IMR-90 (cell line): ENCODE measurements around the gene TNS1. TPM values are rescaled to one million over a fixed set of nuclear protein-coding genes. Genes with fewer than 3 reads are reported as not detected.

Experiments used
- ATAC-seq: fragments of 200-7000 bp; cut with Tn5 transposase; 2 replicates; pipeline ENCODE4 v1.9.1; 2020; ENCODE audit warnings: low read depth, mild to moderate bottlenecking, moderate library complexity
- BruUV-seq: library from RNA; stranded (reverse); fragments of 400-500 nt; replicated peaks from 2 replicates; lab custom pipeline; 2021; lab: Mats Ljungman, UMichigan
- CTCF ChIA-PET: fragments of 300-600 bp; formaldehyde crosslinking; extraction: SDS; loops from one replicate; lab custom pipeline; 2021; ENCODE audit warnings: antibody characterized with exemption; lab: Yijun Ruan, JAX
- POLR2A ChIA-PET: fragments of 300-600 bp; sonication (Branson Sonifier 250); formaldehyde crosslinking; loops from one replicate; lab custom pipeline; 2022; ENCODE audit warnings: antibody characterized with exemption; ENCODE audit not compliant: unreplicated experiment; lab: Charles Lee
- DNase-seq: peaks from one replicate; pipeline ENCODE4 v3.0.0; 2013
- H2AFZ ChIP-seq: replicated peaks from 2 replicates; pipeline ENCODE3; 2013; ENCODE audit warnings: low read length, mild to moderate bottlenecking; ENCODE audit not compliant: poor library complexity
- H2AK5ac ChIP-seq: 2 replicates; pipeline ENCODE4 v1.6.1; 2013; ENCODE audit warnings: low read depth, low read length, inconsistent platforms
- H2AK9ac ChIP-seq: replicated peaks from 2 replicates; pipeline ENCODE3; 2013; ENCODE audit warnings: mild to moderate bottlenecking, low read depth, low read length, moderate library complexity; ENCODE audit not compliant: poor library complexity
- H2BK120ac ChIP-seq: 2 replicates; pipeline ENCODE4 v1.6.1; 2013; ENCODE audit warnings: low read depth, low read length, inconsistent platforms
- H2BK15ac ChIP-seq: 3 replicates; pipeline ENCODE4 v1.6.1; 2013; ENCODE audit warnings: low read depth, low read length, inconsistent platforms
- H2BK20ac ChIP-seq: 2 replicates; pipeline ENCODE4 v1.6.1; 2013; ENCODE audit warnings: low read depth, mild to moderate bottlenecking, inconsistent platforms, low read length, moderate library complexity
- H2BK5ac ChIP-seq: 2 replicates; pipeline ENCODE4 v1.6.1; 2013; ENCODE audit warnings: mild to moderate bottlenecking, low read depth, low read length, inconsistent platforms; ENCODE audit not compliant: poor library complexity, severe bottlenecking
- H3K14ac ChIP-seq: replicated peaks from 2 replicates; pipeline ENCODE4 v1.6.1; 2013; ENCODE audit warnings: low read depth, low read length, inconsistent platforms
- H3K18ac ChIP-seq: 2 replicates; pipeline ENCODE4 v1.6.1; 2013; ENCODE audit warnings: low read depth, low read length, control low read depth
- H3K23ac ChIP-seq: 2 replicates; pipeline ENCODE4 v1.6.1; 2013; ENCODE audit warnings: low read depth, low read length, inconsistent platforms
- H3K27ac ChIP-seq: 2 replicates; pipeline ENCODE4 v1.5.1; 2013; ENCODE audit warnings: mild to moderate bottlenecking, control low read depth, low read length; ENCODE audit not compliant: insufficient read depth
- H3K27me3 ChIP-seq: 2 replicates; pipeline ENCODE4 v1.6.1; 2013; ENCODE audit warnings: low read length; ENCODE audit not compliant: control insufficient read depth, insufficient read depth
- H3K36me3 ChIP-seq: 2 replicates; pipeline ENCODE4 v1.6.1; 2013; ENCODE audit warnings: low read length, mixed read lengths; ENCODE audit not compliant: control insufficient read depth, insufficient read depth
- H3K4ac ChIP-seq: 2 replicates; pipeline ENCODE4 v1.6.1; 2013; ENCODE audit warnings: low read depth, low read length, inconsistent platforms
- H3K4me1 ChIP-seq: 2 replicates; pipeline ENCODE4 v1.6.1; 2013; ENCODE audit warnings: low read length, mixed read lengths; ENCODE audit not compliant: control insufficient read depth, insufficient read depth
- H3K4me2 ChIP-seq: 2 replicates; pipeline ENCODE4 v1.6.1; 2013; ENCODE audit warnings: low read depth, mild to moderate bottlenecking, control low read depth, low read length, moderate library complexity
- H3K4me3 ChIP-seq: 2 replicates; pipeline ENCODE4 v1.5.1; 2013; ENCODE audit warnings: low read depth, mild to moderate bottlenecking, control low read depth, low read length, moderate library complexity; ENCODE audit not compliant: insufficient read depth
- H3K56ac ChIP-seq: 2 replicates; pipeline ENCODE4 v1.6.1; 2013; ENCODE audit warnings: low read length, inconsistent platforms; ENCODE audit not compliant: insufficient read depth; ENCODE audit errors: extremely low read depth
- H3K79me1 ChIP-seq, 2 experiments: 2 replicates each; pipeline ENCODE4 v1.6.1; 2013; ENCODE audit warnings: low read length in 2 of 2, inconsistent platforms in 1 of 2, low read depth in 1 of 2
- H3K9ac ChIP-seq: 2 replicates; pipeline ENCODE4 v1.6.1; 2013; ENCODE audit warnings: low read depth, low read length, control low read depth
- H3K9me1 ChIP-seq: 2 replicates; pipeline ENCODE4 v1.6.1; 2013; ENCODE audit warnings: low read length, inconsistent platforms; ENCODE audit not compliant: insufficient read depth
- H3K9me3 ChIP-seq: 2 replicates; pipeline ENCODE4 v1.6.1; 2013; ENCODE audit warnings: low read length; ENCODE audit not compliant: control insufficient read depth, insufficient read depth
- H4K20me1 ChIP-seq: 2 replicates; pipeline ENCODE4 v1.6.1; 2013; ENCODE audit warnings: low read length, inconsistent platforms; ENCODE audit not compliant: insufficient read depth
- H4K5ac ChIP-seq: 2 replicates; pipeline ENCODE4 v1.6.1; 2013; ENCODE audit warnings: mild to moderate bottlenecking, low read depth, low read length, control low read depth
- H4K8ac ChIP-seq, 2 experiments: 2 replicates each; pipeline ENCODE4 v1.6.1; 2013; ENCODE audit warnings: low read depth in 2 of 2, low read length in 2 of 2, control low read depth in 1 of 2, inconsistent platforms in 1 of 2
- H4K91ac ChIP-seq: 2 replicates; pipeline ENCODE4 v1.6.1; 2013; ENCODE audit warnings: low read depth, low read length, inconsistent platforms; ENCODE audit not compliant: insufficient read depth
- BHLHE40 ChIP-seq: fragments of 150-350 bp; IDR thresholded peaks from 2 replicates; pipeline ENCODE4 v1.6.1; 2016; ENCODE audit warnings: mild to moderate bottlenecking, low read depth, low read length
- CHD1 ChIP-seq: IDR thresholded peaks from 2 replicates; pipeline ENCODE4 v1.6.1; 2012; ENCODE audit warnings: low read depth, low read length, improper control_type of control experiment
- FOS ChIP-seq: fragments of 150-350 bp; IDR thresholded peaks from 2 replicates; pipeline ENCODE4 v1.6.1; 2016; ENCODE audit warnings: low read depth, low read length
- RFX5 ChIP-seq: IDR thresholded peaks from 2 replicates; pipeline ENCODE4 v1.8.0; 2012; ENCODE audit warnings: low read depth, mild to moderate bottlenecking, low read length, moderate library complexity
- SMC3 ChIP-seq: fragments of 150-350 bp; IDR thresholded peaks from 2 replicates; pipeline ENCODE4 v1.6.1; 2016; ENCODE audit warnings: low read depth, mild to moderate bottlenecking, antibody characterized with exemption, low read length, moderate library complexity
- WGBS, 2 experiments: methylation state at CpG; one replicate each; pipeline versions ENCODE4 v1.1.5 to v1.1.7; 2013; ENCODE audit warnings: missing lambda C conversion rate in 2 of 2; ENCODE audit not compliant: insufficient read length in 1 of 2; ENCODE audit errors: extremely low coverage in 2 of 2; 5-methylcytosine and 5-hydroxymethylcytosine counted together
- dilution Hi-C: fragments of 300-500 bp; cut with HindIII; formaldehyde crosslinking; loops from one replicate; pipeline ENCODE4 v1.14.3; 2018; ENCODE audit warnings: low sequenced_read_pairs; ENCODE audit not compliant: unreplicated experiment
- in situ Hi-C: fragments of 300-500 bp; cut with MboI; formaldehyde crosslinking; loops from 3 replicates; pipeline ENCODE4 v1.14.3; 2019; ENCODE audit warnings: low sequenced_read_pairs, inconsistent platforms, mixed read lengths
- intact Hi-C: fragments of 100-400 bp; cut with micrococcal nuclease; formaldehyde crosslinking; loops from 2 replicates; pipeline ENCODE4 v1.10.0; 2022
- polyA plus RNA-seq, 3 experiments: library from polyadenylated mRNA; depleted of rRNA; stranded (reverse); fragments of >200 nt; gene quantifications; 2 replicates each; pipeline ENCODE4 v1.2.3, GENCODE V29; 2012; ENCODE audit warnings: low replicate concordance in 1 of 3
- total RNA-seq: library from RNA; depleted of rRNA; stranded (reverse); fragments of >200 nt; gene quantifications from 2 replicates; pipeline ENCODE4 v1.2.3, GENCODE V29; 2012
- TF ChIP-seq, protein P1 (sequence below): fragments of 150-350 bp; IDR thresholded peaks from 2 replicates; pipeline ENCODE4 v1.6.1; 2017; ENCODE audit warnings: mild to moderate bottlenecking, antibody characterized with exemption, low read length, low read depth

TNS1 gene
- total and polyA plus RNA-seq, 2 of the 4 experiments (the other 2 are of a cell fraction), result 41.1 to 45.2 TPM

DNA sequence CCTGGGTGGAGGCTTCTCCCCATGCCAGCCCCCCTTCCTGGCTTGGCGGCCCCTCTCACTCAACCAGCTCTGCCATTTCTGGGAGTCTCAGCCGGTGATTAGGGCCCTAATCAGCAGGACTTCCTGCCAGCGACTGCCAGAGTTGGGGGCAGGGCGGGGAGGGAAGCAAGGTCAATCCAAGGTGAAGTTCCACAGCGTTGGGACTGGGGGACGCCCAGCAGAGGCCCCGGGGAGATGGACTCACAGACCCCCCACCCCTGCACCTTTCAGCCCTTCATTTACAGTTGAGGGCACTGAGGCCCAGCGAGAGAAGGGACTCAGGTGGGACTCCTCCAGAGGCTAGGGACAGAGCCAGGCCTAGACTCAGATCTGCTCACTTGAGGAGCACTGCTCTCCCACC is 65.3 kb downstream of the TNS1 start:
- Histone ChIP-seq H2BK5ac (peak overlapping the region; percentile 96), H3K79me1 (peaks cover 18 to 92% of the 10 kb centered on the region in 2 experiments), H4K20me1 (peaks cover 28% of the 10 kb centered on the region), H3K14ac (peak overlapping the region; percentile 85), H3K23ac (peak overlapping the region; percentile 75; the same call in 1 of the 2 replicates), H3K18ac (peak overlapping the region; percentile 19; the same call in 1 of the 2 replicates), H3K36me3 (peaks cover 2% of the 10 kb centered on the region; the same call in 1 of the 2 replicates), H3K27ac (peak overlapping the region; percentile 84), H3K9me3 (no peaks in the 10 kb centered on the region), H2AK5ac (peak overlapping the region; percentile 85), H2BK120ac (peak overlapping the region; percentile 59), H3K4ac (peak overlapping the region; percentile 97), H4K5ac (peak overlapping the region; percentile 50; the same call in 1 of the 2 replicates), H3K4me2 (no peak overlapping the region; the same call in 1 of the 2 replicates), H4K91ac (peak overlapping the region; percentile 94), H2BK20ac (peak overlapping the region; percentile 62), H3K4me1 (peaks cover 66% of the 10 kb centered on the region), H3K9ac (peak overlapping the region; percentile 38; the same call in 1 of the 2 replicates), H2AK9ac (peak overlapping the region; percentile 68), H4K8ac (peak overlapping the region; percentile 46 to 89; a peak in 3 of 4 replicates), H3K4me3 (no peak overlapping the region), H3K9me1 (peaks cover 66% of the 10 kb centered on the region), H3K56ac (no peak overlapping the region), H3K27me3 (no peaks in the 10 kb centered on the region), H2AFZ (peak overlapping the region; percentile 39), H2BK15ac (peak overlapping the region; percentile 41; the same call in 1 of the 3 replicates)
- CTCF ChIA-PET, result no interaction called here
- no peak for ATAC-seq
- whole genome bisulfite sequencing, 2 experiments, result no CpG with 5 or more reads among the region's 8 CpGs
- DNase-seq, result no peak
- TF ChIP-seq BHLHE40 (no peak), CHD1 (no peak), FOS (no peak), SMC3 (no peak), RFX5 (no peak)
- TF ChIP-seq, protein P1, sequence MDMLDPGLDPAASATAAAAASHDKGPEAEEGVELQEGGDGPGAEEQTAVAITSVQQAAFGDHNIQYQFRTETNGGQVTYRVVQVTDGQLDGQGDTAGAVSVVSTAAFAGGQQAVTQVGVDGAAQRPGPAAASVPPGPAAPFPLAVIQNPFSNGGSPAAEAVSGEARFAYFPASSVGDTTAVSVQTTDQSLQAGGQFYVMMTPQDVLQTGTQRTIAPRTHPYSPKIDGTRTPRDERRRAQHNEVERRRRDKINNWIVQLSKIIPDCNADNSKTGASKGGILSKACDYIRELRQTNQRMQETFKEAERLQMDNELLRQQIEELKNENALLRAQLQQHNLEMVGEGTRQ, result no peak
- BruUV-seq, result no TSS peak
- intact Hi-C loops (no loop called here), dilution Hi-C loops (no loop called here), in situ Hi-C loops (no loop called here)
- POLR2A ChIA-PET, result no interaction called here
